DOHH2 (cell line): ENCODE data around the gene PHACTR2.
"Not testable (repeated sequence)": the region's sequence is repeated elsewhere in the genome, so short reads cannot be mapped to it uniquely, and the experiment has no call there.

Experiments used
- H3F3A ChIP-seq: fragments of 200-600 bp; sonication (generic), shearing (Covaris generic); 2 replicates; pipeline ENCODE4 v1.6.0; 2016; ENCODE audit warnings: antibody characterized with exemption, mild to moderate bottlenecking; ENCODE audit not compliant: control insufficient read depth, insufficient read depth
- H3K27ac ChIP-seq: fragments of 200-600 bp; sonication (generic); 2 replicates; pipeline ENCODE4 v1.5.1; 2014; ENCODE audit warnings: low read depth, mild to moderate bottlenecking, low read length, moderate library complexity
- H3K27me3 ChIP-seq: fragments of 200-600 bp; sonication (generic); 2 replicates; pipeline ENCODE4 v1.6.1; 2014; ENCODE audit warnings: mild to moderate bottlenecking, low read length, mixed read lengths; ENCODE audit not compliant: control insufficient read depth
- H3K36me3 ChIP-seq: fragments of 200-600 bp; sonication (generic); 2 replicates; pipeline ENCODE4 v1.6.1; 2014; ENCODE audit warnings: mild to moderate bottlenecking, low read length, moderate library complexity, mixed read lengths; ENCODE audit not compliant: control insufficient read depth
- H3K4me1 ChIP-seq: fragments of 200-600 bp; sonication (generic); 2 replicates; pipeline ENCODE4 v1.6.1; 2014; ENCODE audit warnings: mild to moderate bottlenecking, low read length, mixed read lengths; ENCODE audit not compliant: control insufficient read depth
- H3K4me2 ChIP-seq: fragments of 200-600 bp; sonication (generic); 2 replicates; pipeline ENCODE4 v1.6.0; 2014; ENCODE audit warnings: mild to moderate bottlenecking, low read length, moderate library complexity
- H3K4me3 ChIP-seq: fragments of 200-600 bp; sonication (generic); 2 replicates; pipeline ENCODE4 v1.5.1; 2014; ENCODE audit warnings: mild to moderate bottlenecking, low read length, mixed read lengths
- H3K79me2 ChIP-seq: fragments of 200-600 bp; sonication (generic); 2 replicates; pipeline ENCODE4 v1.6.1; 2014; ENCODE audit warnings: mild to moderate bottlenecking, low read length, mixed read lengths; ENCODE audit not compliant: control insufficient read depth
- H3K9me2 ChIP-seq: fragments of 200-600 bp; sonication (generic); replicated peaks from 2 replicates; pipeline ENCODE4 v1.6.1; 2014; ENCODE audit warnings: mild to moderate bottlenecking, low read length, mixed read lengths; ENCODE audit not compliant: control insufficient read depth
- H3K9me3 ChIP-seq: fragments of 200-600 bp; sonication (generic); 2 replicates; pipeline ENCODE4 v1.6.1; 2014; ENCODE audit warnings: antibody characterized with exemption, low read length, mixed read lengths; ENCODE audit not compliant: control insufficient read depth, insufficient read depth
- H4K20me1 ChIP-seq: fragments of 200-600 bp; sonication (generic); 2 replicates; pipeline ENCODE4 v1.6.0; 2014; ENCODE audit warnings: low read depth, mild to moderate bottlenecking, antibody characterized with exemption, low read length, moderate library complexity; ENCODE audit not compliant: control insufficient read depth, insufficient read depth
- CTCF ChIP-seq: fragments of 200-600 bp; sonication (generic); IDR thresholded peaks from one replicate; pipeline ENCODE4 v1.5.1; 2014; ENCODE audit warnings: antibody characterized with exemption, mild to moderate bottlenecking, low read depth, low read length; ENCODE audit not compliant: poor library complexity, severe bottlenecking
- EZH2phosphoT487 ChIP-seq: fragments of 200-600 bp; sonication (generic); IDR thresholded peaks from 2 replicates; pipeline ENCODE4 v1.6.1; 2017; ENCODE audit warnings: borderline replicate concordance, mild to moderate bottlenecking, antibody characterized with exemption, low read length, moderate library complexity, mixed read lengths

PHACTR2 gene

DNA sequence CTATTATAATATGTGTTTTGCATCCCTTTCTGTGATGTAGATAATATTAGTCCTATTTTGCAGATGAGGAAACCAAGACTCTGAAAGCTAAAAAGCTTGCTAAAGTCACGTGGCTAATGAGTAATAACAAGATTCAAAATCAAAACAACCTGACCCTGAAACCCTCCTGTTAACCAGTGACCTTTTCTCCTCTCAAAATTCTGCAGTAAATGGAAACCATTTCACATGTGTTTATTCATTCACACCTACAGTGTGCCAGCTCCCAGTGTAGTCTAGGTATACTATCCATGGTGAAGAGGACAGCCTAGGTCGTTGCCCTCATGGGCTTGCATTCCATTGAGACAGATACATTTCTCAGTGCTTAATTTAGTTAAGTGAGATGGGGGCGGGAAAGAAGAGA, 30.6 kb upstream of the PHACTR2 start:
- H3K4me2 ChIP-seq, result no peak overlapping the region
- no peak for TF ChIP-seq EZH2phosphoT487
- TF ChIP-seq CTCF, result no peak
- no peaks in the 10 kb centered on the region for H3K4me1 ChIP-seq
- no peaks in the 10 kb centered on the region for H3K27me3 ChIP-seq
- no peaks in the 10 kb centered on the region for H3K36me3 ChIP-seq
- no peaks in the 10 kb centered on the region for H4K20me1 ChIP-seq
- no peak overlapping the region for H3K27ac ChIP-seq
- H3K79me2 ChIP-seq, result no peaks in the 10 kb centered on the region
- H3K4me3 ChIP-seq, result no peak overlapping the region
- H3K9me3 ChIP-seq, result no peaks in the 10 kb centered on the region
- H3K9me2 ChIP-seq, result no peaks in the 10 kb centered on the region
- no peaks in the 10 kb centered on the region for H3F3A ChIP-seq

GRCh38 chr6:143647732-143648131, 30.0 kb upstream of the PHACTR2 start:
- H3K4me1 ChIP-seq, result no peaks in the 10 kb centered on the region
- H4K20me1 ChIP-seq, result no peaks in the 10 kb centered on the region
- H3K9me3 ChIP-seq, result no peaks in the 10 kb centered on the region
- H3F3A ChIP-seq, result no peaks in the 10 kb centered on the region
- no peak overlapping the region for H3K27ac ChIP-seq
- H3K36me3 ChIP-seq, result no peaks in the 10 kb centered on the region
- no peak overlapping the region for H3K4me2 ChIP-seq
- no peaks in the 10 kb centered on the region for H3K9me2 ChIP-seq
- H3K79me2 ChIP-seq, result no peaks in the 10 kb centered on the region
- TF ChIP-seq EZH2phosphoT487 (no peak), CTCF (no peak)
- no peaks in the 10 kb centered on the region for H3K27me3 ChIP-seq
- H3K4me3 ChIP-seq, result no peak overlapping the region

DNA sequence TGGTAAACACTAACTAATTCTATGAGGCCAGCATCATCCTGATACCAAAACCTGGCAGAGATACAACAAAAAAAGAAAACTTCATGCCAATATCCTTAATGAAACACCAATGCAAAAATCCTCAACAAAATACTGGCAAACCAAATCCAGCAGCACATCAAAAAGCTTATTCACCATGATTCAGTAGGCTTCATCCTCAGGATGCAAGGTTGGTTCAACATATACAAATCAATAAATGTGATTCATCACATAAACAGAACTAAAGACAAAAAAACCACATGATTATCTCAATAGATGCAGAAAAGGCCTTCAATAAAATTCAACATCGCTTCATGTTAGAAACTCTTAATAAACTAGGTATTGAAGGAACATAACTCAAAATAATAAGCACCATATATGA, 28.4 kb upstream of the PHACTR2 start:
- not testable (repeated sequence) for H3K4me1 ChIP-seq, H3K79me2 ChIP-seq, H3K4me3 ChIP-seq

GRCh38 chr6:143651328-143651727, 26.4 kb upstream of the PHACTR2 start:
- H3K79me2 ChIP-seq, H3F3A ChIP-seq, H3K9me3 ChIP-seq, H3K36me3 ChIP-seq, H3K4me3 ChIP-seq, H3K4me1 ChIP-seq, H3K27me3 ChIP-seq, H3K9me2 ChIP-seq, H3K27ac ChIP-seq, H4K20me1 ChIP-seq, H3K4me2 ChIP-seq: not testable (repeated sequence)

More for the DNA sequence above, 28.4 kb upstream of the PHACTR2 start:
- H4K20me1 ChIP-seq, H3K27me3 ChIP-seq, H3F3A ChIP-seq, H3K9me3 ChIP-seq, H3K4me2 ChIP-seq, H3K36me3 ChIP-seq, H3K27ac ChIP-seq, H3K9me2 ChIP-seq: not testable (repeated sequence)
